Tibial nerve (tissue), 4 donors: ENCODE results near the gene CORO2A.

ENCODE experiments used
- CTCF ChIP-seq, 5 experiments: fragments of 200-600 bp in 3 of 5; fragments of 450-650 bp in 2 of 5; sonication (generic) in 3 of 5; IDR thresholded peaks; one replicate each; pipeline ENCODE4 v1.5.1; 2016 to 2019; ENCODE audit warnings: antibody characterized with exemption in 5 of 5, mild to moderate bottlenecking in 3 of 5, moderate library complexity in 2 of 5
- EP300 ChIP-seq, 2 donors: sonication (generic); formaldehyde crosslinking; IDR thresholded peaks; one replicate each; pipeline ENCODE4 v1.6.1; 2017; ENCODE audit warnings: antibody characterized with exemption in 2 of 2, mild to moderate bottlenecking in 1 of 2

GRCh38 chr9:98226957-98227356, 34.5 kb upstream of the CORO2A start:
- TF ChIP-seq CTCF (IDR thresholded peaks at IDR 0.05) (no peak), EP300 (IDR thresholded peaks at IDR 0.05) (no peak)
